ENCODE results near the gene SPOCK3.
"Not testable (repeated sequence)": the region's sequence is repeated elsewhere in the genome, so short reads cannot be mapped to it uniquely, and the experiment has no call there.

SPOCK3 gene

GRCh38 chr4:166957451-166957850, 276.8 kb downstream of the SPOCK3 start:
- DNase-seq (ENCODE audit: low read depth) = no peak

DNA sequence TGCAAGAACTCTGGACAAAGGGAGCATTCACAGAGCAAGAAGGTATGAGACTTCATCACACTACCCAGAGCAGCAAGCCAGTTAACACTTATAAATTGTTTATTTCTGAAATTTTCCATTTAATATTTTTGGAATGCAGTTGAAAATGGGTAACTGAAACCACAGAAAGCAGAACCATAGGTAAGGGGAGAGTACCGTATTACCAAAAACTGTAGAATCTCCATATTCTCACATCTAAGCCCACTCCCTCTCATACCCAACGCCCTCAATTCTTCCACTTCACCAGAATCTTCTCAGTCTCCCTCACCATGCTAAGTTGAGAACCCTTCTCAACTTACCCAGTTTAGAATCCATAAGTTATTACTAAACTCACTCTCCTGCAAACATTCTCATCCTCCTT, 277.8 kb downstream of the SPOCK3 start:
- no peak for DNase-seq (ENCODE audit: low read depth)

GRCh38 chr4:166941629-166942028, 292.7 kb downstream of the SPOCK3 start:
- no peak for DNase-seq (ENCODE audit: low read depth)

DNA sequence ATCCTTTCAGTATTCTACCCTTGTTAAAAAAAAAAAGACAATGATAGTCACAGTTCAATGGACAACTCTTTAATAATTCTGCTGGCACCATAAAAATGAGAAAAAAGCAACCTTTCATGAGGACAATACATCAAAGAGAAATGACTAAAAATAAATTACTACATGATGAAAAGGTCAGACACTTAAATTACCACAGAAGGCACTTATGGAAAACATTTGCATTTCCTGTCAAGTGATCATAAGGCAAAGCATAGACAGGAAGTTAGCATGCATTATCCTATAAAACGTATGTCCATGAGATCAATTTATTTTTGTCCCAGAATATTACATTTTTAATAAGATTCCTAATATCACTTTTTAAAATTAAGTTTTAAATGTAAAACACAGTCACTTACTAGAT, 303.8 kb downstream of the SPOCK3 start:
- no peak for DNase-seq (ENCODE audit: low read depth)

- DNase-seq (ENCODE audit: low read depth) = no peak
These were observed 309.9 kb downstream of the SPOCK3 start for GRCh38 chr4:166924424-166924823.

DNA sequence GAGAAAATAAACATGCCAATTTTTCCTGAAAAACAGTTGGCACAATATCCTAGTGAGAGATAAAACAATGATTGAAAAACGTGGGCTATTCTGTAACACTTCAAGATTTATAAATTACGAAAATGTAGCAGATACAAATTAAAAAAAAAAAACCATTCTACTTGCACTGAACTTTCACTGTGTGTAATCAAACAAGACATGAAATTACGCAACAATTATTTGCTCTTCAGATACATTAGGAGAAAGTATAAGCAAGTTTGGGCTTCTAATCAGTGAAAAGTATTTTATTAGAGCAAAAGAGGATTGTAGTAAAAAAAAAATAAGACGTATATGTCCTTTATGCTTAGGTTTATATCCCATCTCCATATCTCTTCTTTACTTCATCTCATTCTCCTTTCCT, 320.4 kb downstream of the SPOCK3 start:
- DNase-seq (ENCODE audit: low read depth) = no peak

- DNase-seq (ENCODE audit: low read depth) = no peak
These were observed 330.9 kb downstream of the SPOCK3 start for GRCh38 chr4:166903408-166903807.

DNA sequence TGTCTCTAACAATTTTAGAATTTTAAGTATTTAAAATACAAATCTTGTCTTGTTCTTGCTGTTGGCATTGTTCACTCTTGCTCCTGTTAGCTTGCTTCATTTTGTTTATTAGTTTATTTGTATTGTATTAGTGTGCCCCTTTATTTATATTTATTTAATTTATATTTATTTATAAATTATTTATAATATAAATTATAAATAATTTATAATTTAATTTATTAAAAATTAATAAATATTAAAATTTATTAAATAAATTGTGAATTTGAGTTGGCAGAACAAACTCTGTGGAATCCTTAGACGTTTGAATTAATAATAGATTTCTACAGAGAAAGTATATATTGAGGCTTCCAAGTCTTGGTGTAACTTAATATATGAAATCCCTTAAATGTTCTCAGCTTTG, 331.4 kb downstream of the SPOCK3 start:
- DNase-seq (ENCODE audit: low read depth) = no peak

DNA sequence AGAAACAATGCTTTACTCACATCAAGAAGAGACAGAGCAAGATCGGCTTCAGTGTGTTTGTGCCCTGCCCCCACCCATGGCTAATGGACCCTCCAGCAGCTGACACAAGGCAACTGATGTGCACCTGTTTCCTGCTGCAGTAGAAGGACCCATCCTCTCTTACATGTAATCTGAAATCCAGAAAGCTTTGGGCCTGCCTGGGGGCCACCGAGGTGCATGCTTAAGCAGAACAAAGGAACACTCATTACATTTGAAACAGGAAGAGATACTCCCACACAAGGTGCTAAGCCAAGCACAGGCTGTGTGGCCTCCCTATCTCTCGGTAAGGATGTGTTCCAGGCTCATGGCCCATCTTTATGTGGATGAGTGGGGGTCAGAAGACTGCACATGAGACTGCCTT, 338.0 kb downstream of the SPOCK3 start:
- DNase-seq (ENCODE audit: low read depth) = no peak

DNA sequence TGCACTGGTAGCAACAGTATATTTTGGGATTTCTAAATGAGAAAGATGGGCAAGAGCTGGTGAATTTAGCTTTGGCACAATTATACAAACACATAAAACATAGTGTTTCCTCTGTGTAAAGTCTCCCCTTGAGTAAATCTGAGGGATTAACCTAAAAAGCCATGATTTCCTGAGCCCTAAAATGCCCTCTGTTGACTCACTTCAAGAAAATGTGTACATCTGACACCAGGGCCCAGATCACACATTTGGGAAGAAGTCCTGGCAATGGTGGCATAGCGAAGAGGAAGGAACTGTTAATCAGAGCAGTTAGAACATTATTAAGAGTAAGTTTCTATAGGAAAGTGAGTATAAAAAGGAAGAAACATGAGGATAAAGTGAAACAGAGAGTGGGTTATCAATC, 338.5 kb downstream of the SPOCK3 start:
- no peak for DNase-seq (ENCODE audit: low read depth)

DNA sequence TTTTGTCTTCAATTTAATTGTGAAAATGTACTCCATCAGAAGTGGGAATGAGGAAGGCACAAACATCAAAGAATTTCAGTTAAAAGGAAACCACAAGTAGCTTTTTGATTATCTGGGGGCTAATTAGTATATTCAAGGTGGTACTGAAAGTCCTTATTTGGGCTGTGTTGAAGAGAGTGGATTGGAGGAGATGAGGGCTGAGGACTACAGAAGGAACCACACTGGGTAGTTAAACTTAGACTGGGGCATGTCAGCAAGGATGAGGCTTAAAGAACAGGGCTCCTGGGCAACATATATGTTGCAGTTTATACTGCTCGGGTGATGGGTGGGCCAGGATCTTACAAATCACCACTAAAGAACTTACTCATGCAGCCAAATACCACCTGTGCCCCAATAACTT, 346.8 kb downstream of the SPOCK3 start:
- DNase-seq (ENCODE audit: low read depth) = no peak

GRCh38 chr4:166886718-166887117, 347.6 kb downstream of the SPOCK3 start:
- no peak for DNase-seq (ENCODE audit: low read depth)

DNA sequence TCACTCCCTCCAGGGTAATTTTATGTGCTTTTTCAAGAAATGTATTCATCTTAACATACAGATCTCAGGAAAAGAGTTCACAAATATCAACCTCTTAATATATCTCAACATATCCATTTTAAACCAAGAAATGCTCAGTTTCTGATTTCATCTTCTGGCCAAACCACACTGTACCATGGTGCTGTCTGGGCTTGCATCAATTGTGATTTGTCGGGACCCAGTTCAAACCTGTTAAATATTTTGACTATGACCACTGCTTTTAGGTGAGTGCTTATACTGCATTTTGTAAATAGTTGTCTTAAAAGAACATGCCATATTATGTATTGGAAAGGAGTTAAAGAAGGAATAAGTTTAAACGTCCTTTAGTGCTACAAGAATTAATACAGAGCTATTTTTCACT, 352.1 kb downstream of the SPOCK3 start:
- DNase-seq (ENCODE audit: low read depth) = no peak

DNA sequence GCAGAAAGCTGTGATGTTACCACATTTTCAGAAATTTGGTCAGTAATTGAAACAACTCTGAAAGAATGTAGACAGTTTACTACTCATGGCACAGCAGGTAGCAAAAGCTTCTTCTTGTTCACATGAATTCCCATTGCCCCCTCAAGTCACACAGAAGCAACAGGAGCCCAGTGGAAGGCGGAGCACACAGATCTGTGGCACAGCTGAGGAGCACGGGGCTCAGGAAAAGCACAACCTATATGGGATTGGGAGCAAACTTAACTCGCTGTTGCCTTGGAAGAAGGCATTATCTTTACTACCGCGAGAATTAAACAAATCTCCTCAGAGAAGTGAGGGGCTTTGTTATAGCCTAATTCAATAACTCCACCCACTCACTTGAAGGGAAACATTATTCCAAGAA, 358.5 kb downstream of the SPOCK3 start:
- DNase-seq (ENCODE audit: low read depth) = no peak

GRCh38 chr4:166862032-166862431, 372.3 kb downstream of the SPOCK3 start:
- DNase-seq (ENCODE audit: low read depth) = no peak

DNA sequence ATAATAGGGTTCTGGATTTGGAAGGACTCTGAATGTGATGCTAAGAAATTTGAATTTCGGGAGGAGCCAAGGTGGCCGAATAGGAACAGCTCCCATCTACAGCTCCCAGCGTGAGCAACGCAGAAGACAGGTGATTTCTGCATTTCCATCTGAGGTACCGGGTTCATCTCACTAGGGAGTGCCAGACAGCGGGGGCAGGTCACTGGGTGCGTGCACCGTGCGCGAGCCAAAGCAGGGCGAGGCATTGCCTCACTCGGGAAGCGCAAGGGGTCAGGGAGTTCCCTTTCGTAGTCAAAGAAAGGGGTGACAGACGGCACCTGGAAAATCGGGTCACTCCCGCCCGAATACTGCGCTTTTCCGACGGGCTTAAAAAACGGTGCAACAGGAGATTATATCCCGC, 383.9 kb downstream of the SPOCK3 start:
- not testable (repeated sequence) for DNase-seq (ENCODE audit: low read depth)

DNA sequence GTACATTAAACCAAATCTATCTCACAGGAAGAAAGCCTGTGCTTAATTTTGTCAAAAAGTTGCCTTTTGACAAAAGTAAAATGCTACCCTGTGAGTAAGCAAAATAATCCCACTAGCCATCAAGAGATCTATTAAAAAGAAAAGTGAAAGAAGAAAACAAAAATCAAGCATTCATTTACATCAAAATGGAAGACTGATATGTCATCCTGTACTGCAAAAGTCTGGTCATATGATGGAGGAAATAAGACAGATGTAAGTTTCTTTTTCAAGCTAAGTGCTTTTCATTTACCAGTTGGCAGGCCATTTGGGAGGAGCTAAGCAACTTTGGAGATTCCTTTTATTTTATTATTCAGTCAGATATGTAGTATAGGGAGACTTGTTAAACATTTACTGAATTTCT, 387.4 kb downstream of the SPOCK3 start:
- no peak for DNase-seq (ENCODE audit: low read depth)

- DNase-seq (ENCODE audit: low read depth) = no peak
These were observed 391.5 kb downstream of the SPOCK3 start for GRCh38 chr4:166842795-166843261.

GRCh38 chr4:166839615-166840251, 394.6 kb downstream of the SPOCK3 start:
- DNase-seq (ENCODE audit: low read depth) = no peak

DNA sequence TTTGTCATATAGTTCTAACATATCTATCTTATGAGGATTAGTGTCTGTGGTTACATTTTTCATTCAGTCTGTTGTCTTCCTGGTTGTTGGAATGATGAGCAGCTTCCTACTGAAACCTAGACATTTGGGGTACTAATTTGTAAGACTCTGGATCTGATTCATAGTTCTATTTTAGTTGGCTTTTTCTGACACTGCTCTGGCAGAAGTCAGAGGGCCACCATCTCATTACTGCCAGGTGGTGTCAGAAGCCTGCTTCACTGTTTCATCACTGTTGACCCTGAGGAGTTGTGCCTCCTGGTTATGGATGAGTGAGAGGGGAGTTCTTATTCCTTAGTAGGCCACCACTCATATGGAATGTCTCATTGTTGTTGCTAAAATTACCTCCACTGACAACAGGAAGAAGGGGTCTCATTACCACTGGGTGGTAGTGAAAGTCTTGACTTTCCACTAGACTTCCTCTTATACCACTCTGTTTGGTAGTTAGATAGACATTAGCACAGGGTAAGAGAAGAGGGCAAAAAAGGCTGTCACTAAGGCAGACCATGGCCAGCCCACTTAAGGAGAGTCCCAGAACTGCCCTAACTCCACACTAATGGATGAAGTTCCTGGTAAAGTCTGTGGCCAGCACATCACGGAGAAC, 395.2 kb downstream of the SPOCK3 start:
- DNase-seq (ENCODE audit: low read depth) = no peak

GRCh38 chr4:166836865-166837264, 397.4 kb downstream of the SPOCK3 start:
- no peak for DNase-seq (ENCODE audit: low read depth)

DNA sequence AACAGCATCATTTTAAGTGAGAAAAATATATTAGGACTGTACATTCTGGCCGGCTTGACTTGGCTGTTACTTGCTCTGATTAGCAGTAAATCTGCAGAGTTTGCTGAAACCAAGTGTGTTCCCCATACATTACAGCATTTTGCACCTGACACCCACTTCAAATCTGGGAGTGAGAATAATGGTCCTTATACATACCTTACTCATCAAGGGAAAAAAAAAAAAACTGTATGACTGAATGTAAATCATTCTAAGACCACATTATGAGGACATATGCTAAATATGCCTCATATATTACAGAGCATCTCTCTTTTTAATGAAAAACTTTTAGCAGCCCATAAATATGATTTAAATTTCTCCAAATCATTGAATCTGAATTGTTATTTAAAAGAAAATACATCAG, 406.7 kb downstream of the SPOCK3 start:
- DNase-seq (ENCODE audit: low read depth) = no peak

DNA sequence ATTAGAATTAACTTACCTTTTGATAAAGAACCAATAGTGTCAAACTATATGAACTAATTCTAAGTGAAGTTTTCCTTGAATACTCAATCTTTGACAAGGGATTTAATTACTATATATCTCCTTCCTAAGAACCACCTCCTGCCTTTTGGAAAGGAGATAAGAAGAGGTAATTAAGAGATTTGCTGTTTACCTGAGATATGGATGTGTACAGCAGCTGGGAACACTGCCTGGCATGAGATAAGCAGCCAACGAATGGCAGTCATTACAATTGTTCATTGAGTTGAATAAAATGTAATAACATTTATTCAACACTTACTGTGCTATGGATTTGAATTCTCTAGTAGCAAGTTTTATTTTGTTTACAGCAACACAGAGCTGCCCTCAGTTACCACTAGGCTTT, 407.1 kb downstream of the SPOCK3 start:
- no peak for DNase-seq (ENCODE audit: low read depth)

GRCh38 chr4:166823848-166824247, 410.4 kb downstream of the SPOCK3 start:
- no peak for DNase-seq (ENCODE audit: low read depth)
